ENCODE measurements around the gene SCAMP1. TPM values are rescaled to one million over a fixed set of nuclear protein-coding genes. Genes with fewer than 3 reads are reported as not detected.

Gene SCAMP1
- total and polyA plus RNA-seq, 2 experiments from 2014 or later: 22.4 to 47.6 TPM

GRCh38 chr5:78411586-78411985 is 51.2 kb downstream of the SCAMP1 start:
- no peak for DNase-seq (ENCODE audit: low spot score)
- H3K9me3 ChIP-seq (ENCODE audit: low read depth): no peaks in the 10 kb centered on the region
- no peaks in the 10 kb centered on the region for H3K9me2 ChIP-seq (replicated peaks; ENCODE audit: insufficient read depth)
- peaks cover 49% of the 10 kb centered on the region for H3K79me2 ChIP-seq
- no peaks in the 10 kb centered on the region for H3K36me3 ChIP-seq (replicated peaks; ENCODE audit: insufficient read depth, low read depth)
- H4K20me1 ChIP-seq (ENCODE audit: insufficient read depth, poor library complexity, severe bottlenecking): no peaks in the 10 kb centered on the region
- H3K27ac ChIP-seq: no peak overlapping the region
- no peak overlapping the region for H2AFZ ChIP-seq
- no peaks in the 10 kb centered on the region for H3K27me3 ChIP-seq
- no peak overlapping the region for H3K4me3 ChIP-seq
- H3K4me2 ChIP-seq: no peak overlapping the region
- no peaks in the 10 kb centered on the region for H3K4me1 ChIP-seq (ENCODE audit: insufficient read depth)
- no peak for TF ChIP-seq EZH2 (IDR thresholded peaks at IDR 0.05; ENCODE audit: borderline replicate concordance)
- TF ChIP-seq EZH2phosphoT487 (IDR thresholded peaks at IDR 0.05; ENCODE audit: low read depth, severe bottlenecking, unreplicated experiment): no peak
- TF ChIP-seq CTCF (IDR thresholded peaks at IDR 0.05; ENCODE audit: poor library complexity): no peak

- no peak for DNase-seq (ENCODE audit: low spot score)
- Histone ChIP-seq H3K4me2 (no peak overlapping the region), H3K79me2 (peaks cover 21% of the 10 kb centered on the region), H3K4me1 (ENCODE audit: insufficient read depth) (no peaks in the 10 kb centered on the region), H3K9me3 (ENCODE audit: low read depth) (no peaks in the 10 kb centered on the region), H2AFZ (no peak overlapping the region), H3K27ac (no peak overlapping the region), H3K9me2 (replicated peaks; ENCODE audit: insufficient read depth) (no peaks in the 10 kb centered on the region), H3K4me3 (no peak overlapping the region), H3K27me3 (no peaks in the 10 kb centered on the region), H3K36me3 (replicated peaks; ENCODE audit: insufficient read depth, low read depth) (no peaks in the 10 kb centered on the region), H4K20me1 (ENCODE audit: insufficient read depth, poor library complexity, severe bottlenecking) (no peaks in the 10 kb centered on the region)
- TF ChIP-seq CTCF (IDR thresholded peaks at IDR 0.05; ENCODE audit: poor library complexity) (no peak), EZH2 (IDR thresholded peaks at IDR 0.05; ENCODE audit: borderline replicate concordance) (no peak), EZH2phosphoT487 (IDR thresholded peaks at IDR 0.05; ENCODE audit: low read depth, severe bottlenecking, unreplicated experiment) (no peak)
- 93% methylated on average over 1 of the region's 1 CpG for whole genome bisulfite sequencing (ENCODE audit: low lambda C conversion rate, missing lambda C conversion rate)
Measured at GRCh38 chr5:78416677-78417425, 56.4 kb downstream of the SCAMP1 start.

- no peaks in the 10 kb centered on the region for H3K4me1 ChIP-seq (ENCODE audit: insufficient read depth)
- no peak for DNase-seq (ENCODE audit: low spot score)
- H3K27me3 ChIP-seq: no peaks in the 10 kb centered on the region
- no peaks in the 10 kb centered on the region for H3K9me2 ChIP-seq (replicated peaks; ENCODE audit: insufficient read depth)
- H4K20me1 ChIP-seq (ENCODE audit: insufficient read depth, poor library complexity, severe bottlenecking): no peaks in the 10 kb centered on the region
- H3K4me3 ChIP-seq: no peak overlapping the region
- H3K9me3 ChIP-seq (ENCODE audit: low read depth): no peaks in the 10 kb centered on the region
- H3K36me3 ChIP-seq (replicated peaks; ENCODE audit: insufficient read depth, low read depth): no peaks in the 10 kb centered on the region
- no peak overlapping the region for H3K27ac ChIP-seq
- H3K4me2 ChIP-seq: no peak overlapping the region
- H3K79me2 ChIP-seq: peaks cover 2% of the 10 kb centered on the region
- H2AFZ ChIP-seq: no peak overlapping the region
- 89% methylated on average over 3 of the region's 3 CpGs for WGBS (ENCODE audit: low lambda C conversion rate, missing lambda C conversion rate)
- no peak for TF ChIP-seq EZH2phosphoT487 (IDR thresholded peaks at IDR 0.05; ENCODE audit: low read depth, severe bottlenecking, unreplicated experiment)
- TF ChIP-seq CTCF (IDR thresholded peaks at IDR 0.05; ENCODE audit: poor library complexity): no peak
- no peak for TF ChIP-seq EZH2 (IDR thresholded peaks at IDR 0.05; ENCODE audit: borderline replicate concordance)
Measured at GRCh38 chr5:78419396-78419795, 59.0 kb downstream of the SCAMP1 start.

Measured in hepatocyte (in vitro differentiated cells).